MM.1S (cell line): ENCODE results near the gene JAG1.

Experiments used
- CTCF ChIP-seq: fragments of 300-600 bp; sonication (generic); IDR thresholded peaks from 2 replicates; pipeline ENCODE4 v1.5.1; 2016; ENCODE audit warnings: antibody characterized with exemption, low read length, mixed read lengths
- EZH2 ChIP-seq: fragments of 300-600 bp; sonication (generic); optimal IDR thresholded peaks from 2 replicates; pipeline ENCODE3; 2017; ENCODE audit warnings: low read depth, mild to moderate bottlenecking, antibody characterized with exemption, low read length, mixed read lengths

GRCh38 chr20:10595266-10595665 lies 78.5 kb downstream of the JAG1 start:
- TF ChIP-seq CTCF (no peak), EZH2 (no peak)
